C4-2B (cell line): ENCODE results near the gene OPCML.

Experiments
- H3K27ac ChIP-seq: fragments of 450-650 bp; 2 replicates; pipeline ENCODE4 v1.5.1; 2017
- CTCF ChIP-seq: fragments of 450-650 bp; conservative IDR thresholded peaks from 2 replicates; pipeline ENCODE4 v1.5.1; 2017; ENCODE audit warnings: mild to moderate bottlenecking
- ZFX ChIP-seq: fragments of 450-650 bp; IDR thresholded peaks from 2 replicates; pipeline ENCODE4 v1.6.1; 2017

Gene OPCML

GRCh38 chr11:133216813-133217212, 315.5 kb downstream of the OPCML start:
- H3K27ac ChIP-seq = no peak overlapping the region
- no peak for TF ChIP-seq CTCF
- no peak for TF ChIP-seq ZFX

GRCh38 chr11:133215596-133216230, 316.6 kb downstream of the OPCML start:
- no peak overlapping the region for H3K27ac ChIP-seq
- TF ChIP-seq CTCF (no peak), ZFX (no peak)

- no peak for TF ChIP-seq ZFX
- no peak for TF ChIP-seq CTCF
- H3K27ac ChIP-seq = no peak overlapping the region
Observed at GRCh38 chr11:133214646-133215045, 317.7 kb downstream of the OPCML start.

- TF ChIP-seq ZFX = no peak
- no peak for TF ChIP-seq CTCF
- H3K27ac ChIP-seq = no peak overlapping the region
Observed at GRCh38 chr11:133212201-133212600, 320.1 kb downstream of the OPCML start.

GRCh38 chr11:133207995-133208394, 324.3 kb downstream of the OPCML start:
- H3K27ac ChIP-seq = no peak overlapping the region
- TF ChIP-seq ZFX (no peak), CTCF (no peak)

- no peak for TF ChIP-seq ZFX
- TF ChIP-seq CTCF = no peak
Observed at GRCh38 chr11:133206313-133207005, 325.8 kb downstream of the OPCML start.

GRCh38 chr11:133204158-133204557, 328.1 kb downstream of the OPCML start:
- H3K27ac ChIP-seq = no peak overlapping the region
- TF ChIP-seq ZFX (no peak), CTCF (no peak)

More at GRCh38 chr11:133206313-133207005, 325.8 kb downstream of the OPCML start:
- H3K27ac ChIP-seq = no peak overlapping the region
